Renal cortical epithelial cell (primary cell): ENCODE data around the gene RALGPS1. TPM values are rescaled to one million over a fixed set of nuclear protein-coding genes. Genes with fewer than 3 reads are reported as not detected.

Source experiments
- DNase-seq: peaks from one replicate; pipeline ENCODE4 v3.0.0-alpha.2; 2011; ENCODE audit warnings: low read depth
- total RNA-seq: library from RNA; depleted of rRNA; stranded (reverse); fragments of >200 nt; gene quantifications from 2 replicates; pipeline ENCODE4 v1.2.3, GENCODE V29; 2014

The RALGPS1 gene
- total RNA-seq, 1 donor from 2014 or later: 5.4 TPM

- DNase-seq: no peak
Measured at GRCh38 chr9:127121628-127122175, 207.1 kb downstream of the RALGPS1 start.

DNA sequence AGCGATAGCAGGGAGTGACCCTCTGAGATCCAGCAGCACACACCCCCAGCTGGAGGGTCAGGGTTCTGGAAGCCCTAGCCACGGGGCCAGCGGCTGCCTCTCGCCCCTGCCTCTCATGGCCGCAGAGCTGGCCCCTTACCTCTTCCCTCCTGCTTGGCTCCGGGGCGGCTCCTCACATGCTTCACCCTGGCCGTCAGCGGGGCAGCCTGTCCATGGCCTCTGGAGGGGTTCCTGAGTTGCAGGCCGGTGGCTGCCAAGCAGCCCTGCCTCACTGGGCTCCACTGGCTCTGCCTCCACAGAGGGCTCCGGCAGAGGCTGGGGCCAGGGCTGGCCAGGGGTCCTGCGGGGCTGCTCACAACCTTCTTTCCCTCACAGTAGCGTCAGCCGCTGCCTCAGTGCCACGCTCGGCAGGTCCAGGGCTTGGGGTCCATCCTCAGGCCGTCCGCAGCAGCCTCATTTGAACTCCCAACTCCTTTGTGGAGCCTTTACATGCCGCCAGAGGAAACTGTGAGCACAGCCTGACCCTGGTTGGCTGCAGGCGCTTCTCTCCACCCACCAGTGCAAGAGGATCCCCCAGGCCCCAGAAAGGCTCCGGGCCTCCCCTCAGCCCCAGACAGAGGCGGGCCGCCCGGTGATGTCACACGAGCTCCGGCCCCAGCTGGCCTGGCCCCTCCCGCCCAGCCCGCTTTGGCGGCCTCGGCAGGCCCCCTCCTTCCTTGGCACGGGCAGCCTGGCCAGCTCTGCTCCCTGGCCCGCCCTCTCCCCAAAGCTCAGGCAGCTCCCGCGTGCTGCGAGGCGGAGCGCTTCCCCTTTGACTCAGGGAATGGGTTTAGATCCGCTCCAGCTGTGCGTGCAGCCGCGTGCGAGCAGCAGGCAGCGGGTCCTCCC lies 207.8 kb downstream of the RALGPS1 start, which contains the start of gene ANGPTL2:
ANGPTL2 (minus strand) TSS at position 460 of the 888 bp plus-strand sequence. CDS start 13,904 bp downstream, outside the sequence.
- peak; percentile 74 for DNase-seq

GRCh38 chr9:127123064-127123890 lies 208.7 kb downstream of the RALGPS1 start:
- DNase-seq: no peak

- no peak for DNase-seq
Measured at GRCh38 chr9:127124111-127124531, 209.5 kb downstream of the RALGPS1 start.

GRCh38 chr9:127124792-127125191 lies 210.2 kb downstream of the RALGPS1 start:
- DNase-seq: no peak

- no peak for DNase-seq
Measured at GRCh38 chr9:127126971-127127370, 212.4 kb downstream of the RALGPS1 start.

DNA sequence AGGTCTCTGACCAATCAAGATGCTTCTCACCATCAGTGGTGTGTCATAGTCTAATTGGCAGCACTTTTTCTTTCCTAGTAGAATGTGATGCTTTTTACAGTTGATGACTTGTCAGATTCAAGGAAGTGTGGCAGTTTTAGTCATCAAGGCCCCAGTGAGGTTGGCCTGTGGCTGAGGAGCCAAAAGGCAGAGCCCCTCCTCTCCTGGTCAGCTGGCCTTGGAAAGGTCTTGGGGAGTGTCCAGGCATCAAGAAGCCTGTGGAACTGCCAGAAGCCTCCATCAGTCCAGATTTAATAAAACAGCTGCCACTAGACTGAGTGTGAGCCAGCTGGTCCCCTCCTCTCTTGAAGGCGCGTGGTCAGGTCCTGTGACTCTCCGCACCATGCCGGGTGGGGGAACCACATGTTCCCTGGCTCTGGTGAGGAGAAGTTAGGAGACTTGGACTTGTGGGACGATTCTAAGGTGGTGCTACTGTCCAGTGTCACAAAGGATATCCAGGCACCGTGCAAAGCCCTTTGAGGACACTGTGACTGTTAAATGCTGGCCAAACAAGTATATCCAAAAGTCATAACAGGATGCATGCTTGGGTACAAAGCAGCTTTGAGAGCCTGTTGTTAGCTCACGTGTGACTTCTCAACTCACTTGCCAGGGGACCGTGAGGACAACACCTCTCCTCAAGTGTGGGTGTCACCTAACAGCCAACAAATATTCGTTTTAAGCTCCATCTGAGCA lies 213.9 kb downstream of the RALGPS1 start:
- DNase-seq: peak; percentile 62

- no peak for DNase-seq
Measured at GRCh38 chr9:127129073-127129717, 214.6 kb downstream of the RALGPS1 start.

DNA sequence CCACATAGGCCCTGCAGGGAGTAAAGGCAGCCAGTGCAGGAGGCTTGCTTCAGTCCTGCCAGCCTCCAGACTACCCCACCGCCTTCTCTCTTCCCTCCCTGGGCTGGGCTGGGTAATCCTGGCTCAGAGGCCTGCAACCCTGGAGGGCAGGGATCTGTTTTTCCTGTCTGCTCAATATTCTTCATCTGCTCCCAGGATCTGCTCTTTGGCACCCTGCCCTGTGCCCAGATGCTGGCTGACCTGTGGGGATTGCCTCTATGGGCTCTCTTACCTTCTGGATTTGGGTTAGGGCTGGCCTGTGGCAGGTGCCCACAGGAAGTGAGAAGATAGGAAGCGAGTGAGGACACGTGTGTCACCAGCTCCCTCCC lies 215.1 kb downstream of the RALGPS1 start:
- DNase-seq: no peak

- no peak for DNase-seq
Measured at GRCh38 chr9:127130235-127130634, 215.7 kb downstream of the RALGPS1 start.

- DNase-seq: peak; percentile 84
Measured at GRCh38 chr9:127130661-127131538, 216.3 kb downstream of the RALGPS1 start.

GRCh38 chr9:127131871-127132270 lies 217.3 kb downstream of the RALGPS1 start:
- DNase-seq: peak; percentile 81

DNA sequence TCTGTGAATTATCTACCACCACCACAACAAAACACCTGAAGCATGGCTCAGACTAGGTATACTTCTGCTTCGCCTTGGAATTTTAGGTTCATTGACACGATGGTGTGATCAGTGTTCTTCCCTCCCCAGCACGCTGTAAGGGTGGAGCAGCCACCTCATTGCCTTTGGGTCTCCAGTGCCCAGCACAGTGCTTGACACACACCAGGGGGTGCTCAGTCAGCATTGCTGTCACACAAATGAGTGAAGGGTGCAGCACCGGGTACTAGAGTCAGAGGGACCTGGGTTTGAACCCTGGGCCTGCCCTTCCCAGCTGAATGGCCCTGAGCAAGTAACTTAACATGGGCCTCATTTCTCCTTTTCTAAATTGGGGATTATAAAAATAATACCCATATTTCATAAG lies 217.8 kb downstream of the RALGPS1 start:
- DNase-seq: no peak

DNA sequence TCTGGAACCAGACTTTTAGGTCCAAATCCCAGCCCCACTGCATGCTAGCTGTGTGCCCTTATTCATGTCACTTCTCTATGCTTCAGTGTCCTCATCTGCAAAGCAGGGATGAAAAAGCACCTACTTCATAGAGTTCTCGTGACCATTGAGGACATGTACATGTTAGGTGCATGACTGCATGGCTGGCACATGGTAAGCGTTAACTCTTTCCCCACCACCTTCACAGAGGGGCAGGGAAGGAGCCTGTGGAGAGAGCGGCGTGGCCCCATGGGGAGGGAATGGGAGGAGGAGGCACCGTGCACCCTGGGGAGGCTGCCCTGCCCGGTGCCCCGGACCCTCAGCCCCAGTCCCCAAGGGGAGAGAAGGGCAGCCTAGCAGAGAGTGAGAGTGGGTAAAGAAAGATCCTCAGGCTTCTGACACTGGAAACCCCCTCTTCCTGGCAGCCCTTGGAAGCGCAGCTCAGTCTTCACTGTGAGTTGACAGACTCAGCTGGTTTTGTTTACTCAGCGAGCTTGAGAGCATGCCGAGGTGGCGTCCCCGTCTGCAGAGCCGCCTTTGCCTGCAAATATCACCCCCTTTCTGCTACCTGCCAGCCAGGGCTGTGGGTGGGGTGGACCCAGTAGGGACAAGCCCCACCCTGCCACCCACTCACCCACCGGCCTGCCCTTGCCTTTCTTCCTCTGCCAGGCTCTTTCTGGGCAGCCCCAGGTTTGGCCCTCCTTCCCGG lies 218.5 kb downstream of the RALGPS1 start:
- no peak for DNase-seq

DNA sequence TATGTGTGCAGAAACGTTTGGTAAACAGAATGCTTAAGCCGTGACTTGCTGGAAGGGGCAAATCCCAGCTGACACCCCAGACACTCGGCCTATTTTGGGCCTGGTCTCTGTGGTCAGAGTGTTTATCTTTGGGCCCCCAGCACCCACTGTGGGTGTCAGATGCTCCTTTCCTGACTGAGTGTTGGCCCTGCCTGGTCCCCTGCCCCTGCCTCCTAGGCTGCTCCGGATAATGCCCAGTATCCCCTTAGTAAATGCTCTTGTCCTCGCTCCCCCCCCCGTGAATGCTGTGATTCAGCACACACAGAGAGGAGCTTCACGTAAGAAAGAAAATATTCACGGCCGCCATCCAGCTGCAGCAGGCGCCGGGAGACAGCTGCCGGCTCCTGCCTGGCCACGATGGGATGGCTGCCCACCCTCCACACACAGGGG lies 219.2 kb downstream of the RALGPS1 start:
- DNase-seq: no peak

- DNase-seq: no peak
Measured at GRCh38 chr9:127135056-127135745, 220.6 kb downstream of the RALGPS1 start.

- DNase-seq: no peak
Measured at GRCh38 chr9:127136081-127136879, 221.7 kb downstream of the RALGPS1 start.
